Endothelial cell of umbilical vein (primary cell): ENCODE measurements around the gene SWT1. TPM values are rescaled to one million over a fixed set of nuclear protein-coding genes. Genes with fewer than 3 reads are reported as not detected.

Experiments used
- BruUV-seq: library from RNA; stranded (reverse); fragments of 400-500 nt; replicated peaks from 2 replicates; lab custom pipeline; 2021; lab: Mats Ljungman, UMichigan
- CTCF ChIA-PET: fragments of 300-600, 350-600 bp; sonication (Branson Sonifier 250); formaldehyde crosslinking; loops from one replicate; lab custom pipeline; 2021; ENCODE audit warnings: antibody characterized with exemption, inconsistent platforms; lab: Charles Lee
- POLR2A ChIA-PET: fragments of 300-600, 350-600 bp; sonication (Branson Sonifier 250); formaldehyde crosslinking; loops from one replicate; lab custom pipeline; 2021; ENCODE audit warnings: antibody characterized with exemption, inconsistent platforms; lab: Charles Lee
- DNase-seq: peaks from one replicate; pipeline ENCODE4 v3.0.0-alpha.2; 2011; ENCODE audit warnings: low read depth, low spot score
- FAIRE-seq: peaks from 2 replicates; lab custom pipeline; 2011; peaks lifted over from hg19 to GRCh38; lab: Jason Lieb, UNC
- H2AFZ ChIP-seq: 2 replicates; pipeline ENCODE4 v1.6.0; 2012; ENCODE audit warnings: low read depth, low read length, control low read depth, inconsistent platforms
- H3K27ac ChIP-seq: 2 replicates; pipeline ENCODE4 v1.5.1; 2011; ENCODE audit warnings: low read depth, mild to moderate bottlenecking, control low read depth, low read length, moderate library complexity; ENCODE audit not compliant: insufficient read depth
- H3K27me3 ChIP-seq, 2 experiments: 2 replicates each; pipeline versions ENCODE4 v1.6.0 to v1.6.1; 2011; ENCODE audit warnings: low read length in 2 of 2, mixed read lengths in 1 of 2; ENCODE audit not compliant: control insufficient read depth in 2 of 2, insufficient read depth in 2 of 2
- H3K36me3 ChIP-seq, 2 experiments: 2 replicates in 1 of 2; 3 replicates in 1 of 2; pipeline ENCODE4 v1.5.1; 2011; ENCODE audit warnings: low read length in 2 of 2, mild to moderate bottlenecking in 1 of 2, moderate library complexity in 1 of 2; ENCODE audit not compliant: control insufficient read depth in 2 of 2, insufficient read depth in 2 of 2; ENCODE audit errors: extremely low read depth in 1 of 2
- H3K4me1 ChIP-seq: 3 replicates; pipeline ENCODE4 v1.5.1; 2011; ENCODE audit warnings: mild to moderate bottlenecking, low read length; ENCODE audit not compliant: control insufficient read depth, insufficient read depth; ENCODE audit errors: extremely low read depth
- H3K4me2 ChIP-seq: 2 replicates; pipeline ENCODE4 v1.6.1; 2011; ENCODE audit warnings: low read length, control low read depth, mixed read lengths; ENCODE audit not compliant: insufficient read depth
- H3K4me3 ChIP-seq, 3 experiments: fragments of 200-600 bp in 1 of 3; sonication (generic), shearing (Covaris generic) in 1 of 3; replicated peaks in 1 of 3; 2 replicates each; pipeline ENCODE4 v1.5.1; 2011 to 2016; ENCODE audit warnings: control low read depth in 3 of 3, low read length in 3 of 3, mild to moderate bottlenecking in 2 of 3, inconsistent platforms in 1 of 3, low read depth in 1 of 3, moderate library complexity in 1 of 3; ENCODE audit not compliant: insufficient read depth in 1 of 3
- H3K79me2 ChIP-seq: 2 replicates; pipeline ENCODE4 v1.6.0; 2012; ENCODE audit warnings: low read length, inconsistent platforms; ENCODE audit not compliant: control insufficient read depth, insufficient read depth
- H3K9ac ChIP-seq: replicated peaks from 2 replicates; pipeline ENCODE3; 2011; ENCODE audit warnings: low read length, control low read depth; ENCODE audit not compliant: insufficient read depth; ENCODE audit errors: extremely low read depth
- H3K9me1 ChIP-seq: replicated peaks from 3 replicates; pipeline ENCODE4 v1.6.0; 2011; ENCODE audit warnings: mild to moderate bottlenecking, low read length; ENCODE audit not compliant: control insufficient read depth, insufficient read depth; ENCODE audit errors: extremely low read depth
- H3K9me3 ChIP-seq: replicated peaks from 2 replicates; pipeline ENCODE4 v1.5.1; 2012; ENCODE audit warnings: low read length, inconsistent platforms; ENCODE audit not compliant: control insufficient read depth, insufficient read depth
- H4K20me1 ChIP-seq: replicated peaks from 2 replicates; pipeline ENCODE3; 2011; ENCODE audit warnings: mild to moderate bottlenecking, low read length; ENCODE audit not compliant: control insufficient read depth, insufficient read depth; ENCODE audit errors: extremely low read depth
- CTCF ChIP-seq, 2 donors: IDR thresholded peaks; 1 replicate in 1 of 2; 2 replicates in 1 of 2; pipeline ENCODE4 v1.5.1; 2011; ENCODE audit warnings: low read length in 2 of 2, mild to moderate bottlenecking in 2 of 2, moderate library complexity in 2 of 2, control low read depth in 1 of 2, inconsistent platforms in 1 of 2, low read depth in 1 of 2; ENCODE audit not compliant: insufficient read depth in 1 of 2; ENCODE audit errors: extremely low read depth in 1 of 2
- EZH2 ChIP-seq: IDR thresholded peaks from 2 replicates; pipeline ENCODE4 v1.6.1; 2012; ENCODE audit warnings: borderline replicate concordance, low read depth, mild to moderate bottlenecking, moderate library complexity, low read length, inconsistent platforms; ENCODE audit not compliant: severe bottlenecking
- FOS ChIP-seq: IDR thresholded peaks from 2 replicates; pipeline ENCODE4 v1.6.1; 2011; ENCODE audit warnings: mild to moderate bottlenecking, low read length, moderate library complexity, borderline replicate concordance; ENCODE audit not compliant: insufficient read depth
- GATA2 ChIP-seq: IDR thresholded peaks from 2 replicates; pipeline ENCODE4 v1.7.0; 2011; ENCODE audit warnings: low read depth, mild to moderate bottlenecking, moderate library complexity, mixed read lengths, low read length; ENCODE audit not compliant: insufficient read length, insufficient read depth
- JUN ChIP-seq: IDR thresholded peaks from 2 replicates; pipeline ENCODE4 v1.6.1; 2011; ENCODE audit warnings: borderline replicate concordance, low read depth; ENCODE audit not compliant: insufficient read length, insufficient read depth
- MYC ChIP-seq: IDR thresholded peaks from one replicate; pipeline ENCODE4 v1.6.1; 2011; ENCODE audit warnings: mild to moderate bottlenecking, low read depth, low read length
- POLR2A ChIP-seq: IDR thresholded peaks from 2 replicates; pipeline ENCODE4 v1.6.1; 2012; ENCODE audit warnings: low read depth, mild to moderate bottlenecking, control low read depth, low read length
- POLR2AphosphoS5 ChIP-seq: IDR thresholded peaks from 2 replicates; pipeline ENCODE4 v1.6.1; 2012; ENCODE audit warnings: low read depth, mild to moderate bottlenecking, control low read depth, low read length, moderate library complexity; ENCODE audit not compliant: insufficient read depth
- dilution Hi-C: fragments of 300-500 bp; cut with MboI; formaldehyde crosslinking; loops from one replicate; pipeline ENCODE4 v1.15.0; 2019; ENCODE audit warnings: low sequenced_read_pairs; ENCODE audit not compliant: extremely low pct_ligation_motif_present
- intact Hi-C: fragments of 100-400 bp; cut with micrococcal nuclease; formaldehyde crosslinking; loops from one replicate; pipeline ENCODE4 v1.10.0; 2022
- polyA plus RNA-seq, 4 experiments: library from polyadenylated mRNA; depleted of rRNA in 3 of 4; stranded (reverse) in 3 of 4; unstranded in 1 of 4; fragments of >200 nt; gene quantifications; 2 replicates each; pipeline versions ENCODE4 v1.2.1 to v1.2.3, GENCODE V29; 2011 to 2012; ENCODE audit warnings: missing spikeins in 1 of 4
- total RNA-seq: library from RNA; stranded (reverse); gene quantifications from 2 replicates; pipeline ENCODE4 v1.2.3, GENCODE V29; 2021
- TF ChIP-seq, protein P1 (sequence below): IDR thresholded peaks from 2 replicates; pipeline ENCODE4 v1.6.1; 2011; ENCODE audit not compliant: insufficient read depth, insufficient read length

SWT1 gene
- total and polyA plus RNA-seq, 2 donors (not counting 3 experiments of a cell fraction or from before 2014, with no cell fraction given) = 1.0 to 4.3 TPM

- Histone ChIP-seq H3K9me1 (no peaks in the 10 kb centered on the region), H3K9ac (no peak overlapping the region), H3K27me3 (no peaks in the 10 kb centered on the region), H3K36me3 (no peaks in the 10 kb centered on the region), H3K27ac (no peak overlapping the region), H3K4me1 (peaks cover 4% of the 10 kb centered on the region), H3K79me2 (no peaks in the 10 kb centered on the region), H3K9me3 (no peaks in the 10 kb centered on the region), H2AFZ (no peak overlapping the region), H3K4me2 (no peak overlapping the region), H3K4me3 (no peak overlapping the region), H4K20me1 (no peaks in the 10 kb centered on the region)
- intact Hi-C loops (no loop called here), dilution Hi-C loops (no loop called here)
- DNase-seq (no peak), FAIRE-seq (no peak)
- ChIA-PET POLR2A (no interaction called here), CTCF (interaction anchor here (3.3 kb wide), 1 partner anchor 429 kb away, joined by 40 read pairs; no protein-coding TSS in a partner anchor)
- BruUV-seq = no TSS peak
- TF ChIP-seq, protein P1, sequence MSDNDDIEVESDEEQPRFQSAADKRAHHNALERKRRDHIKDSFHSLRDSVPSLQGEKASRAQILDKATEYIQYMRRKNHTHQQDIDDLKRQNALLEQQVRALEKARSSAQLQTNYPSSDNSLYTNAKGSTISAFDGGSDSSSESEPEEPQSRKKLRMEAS = no peak
- TF ChIP-seq GATA2 (no peak), JUN (no peak), CTCF (IDR thresholded peaks at IDR 0.05; ENCODE audit: extremely low read depth in 1 of 2, insufficient read depth in 1 of 2, low read depth in 1 of 2, low read length in 2 of 2) (no peak), POLR2A (no peak), MYC (no peak), POLR2AphosphoS5 (no peak), FOS (no peak), EZH2 (no peak)
These were observed 84.2 kb downstream of the SWT1 start for GRCh38 chr1:185241127-185241526.
